Stimulated activated CD8-positive, alpha-beta memory T cell treated with anti-CD3 and anti-CD28 coated beads, Interleukin-15, amount 100 ng/mL, for 48 hours (primary cell): Measurements from ENCODE around the gene CYBA.

ENCODE experiments used
- DNase-seq, 2 donors: peaks; one replicate each; pipeline ENCODE4 v3.0.0-alpha.2; 2020; ENCODE audit warnings: low read depth in 2 of 2

Gene CYBA

GRCh38 chr16:88662843-88663606 is 12.2 kb upstream of the CYBA start, which contains the start of gene MVD:
Gene MVD (minus strand): TSS chr16:88663091. CDS start chr16:88663080, 11 bp downstream.
- DNase-seq: peak; percentile 95 to 97

GRCh38 chr16:88662222-88662842 is 11.5 kb upstream of the CYBA start:
- DNase-seq: no peak

- DNase-seq: no peak
These were observed 10.6 kb upstream of the CYBA start for GRCh38 chr16:88661468-88661867.

- DNase-seq: no peak
These were observed 8.3 kb upstream of the CYBA start for GRCh38 chr16:88659160-88659559.

GRCh38 chr16:88658714-88659113 is 7.9 kb upstream of the CYBA start:
- no peak for DNase-seq

GRCh38 chr16:88657371-88657770 is 6.5 kb upstream of the CYBA start:
- DNase-seq: no peak

GRCh38 chr16:88656291-88656980 is 5.6 kb upstream of the CYBA start:
- no peak for DNase-seq

GRCh38 chr16:88655733-88656281 is 5.0 kb upstream of the CYBA start:
- no peak for DNase-seq

GRCh38 chr16:88655053-88655732 is 4.3 kb upstream of the CYBA start:
- no peak for DNase-seq

- DNase-seq: no peak
These were observed 3.7 kb upstream of the CYBA start for GRCh38 chr16:88654363-88655052.

GRCh38 chr16:88653596-88654362 is 2.9 kb upstream of the CYBA start:
- DNase-seq: no peak

GRCh38 chr16:88653101-88653500 is 2.2 kb upstream of the CYBA start:
- no peak for DNase-seq

- no peak for DNase-seq
These were observed 1.9 kb upstream of the CYBA start for GRCh38 chr16:88652762-88653063.

- no peak for DNase-seq
These were observed 1.3 kb upstream of the CYBA start for GRCh38 chr16:88651989-88652761.

- DNase-seq: peak; percentile 80
These were observed 579 bp upstream of the CYBA start for GRCh38 chr16:88651276-88651988.

GRCh38 chr16:88649924-88650748 is 717 bp downstream of the CYBA start:
- DNase-seq: no peak

- DNase-seq: no peak
These were observed 1.5 kb downstream of the CYBA start for GRCh38 chr16:88649195-88649923.
